Kidney (tissue), 14 donors: ENCODE results near the gene ARL4C. TPM values are rescaled to one million over a fixed set of nuclear protein-coding genes. Genes with fewer than 3 reads are reported as not detected.

ENCODE experiments used
- DNase-seq, 5 donors: peaks; one replicate each; pipeline ENCODE4 v3.0.0-alpha.2; 2013 to 2020
- FAIRE-seq: peaks from 2 replicates; lab custom pipeline; 2012; peaks lifted over from hg19 to GRCh38; lab: Jason Lieb, UNC
- H3K27ac ChIP-seq, 2 donors: one replicate each; pipeline ENCODE4 v1.7.0; 2013; ENCODE audit warnings: low read depth in 2 of 2, low read length in 2 of 2, inconsistent platforms in 1 of 2
- H3K27me3 ChIP-seq: one replicate; pipeline ENCODE4 v1.7.1; 2013; ENCODE audit warnings: low read length, inconsistent platforms; ENCODE audit not compliant: control insufficient read depth, insufficient read depth
- H3K36me3 ChIP-seq, 3 donors: one replicate each; pipeline versions ENCODE4 v1.7.0 to v1.7.1; 2013; ENCODE audit warnings: low read length in 3 of 3, control low read depth in 1 of 3, inconsistent platforms in 1 of 3; ENCODE audit not compliant: insufficient read depth in 3 of 3, control insufficient read depth in 2 of 3
- H3K4me1 ChIP-seq, 3 donors: one replicate each; pipeline versions ENCODE4 v1.7.0 to v1.7.1; 2013; ENCODE audit warnings: low read length in 3 of 3, inconsistent platforms in 1 of 3, low read depth in 1 of 3; ENCODE audit not compliant: control insufficient read depth in 2 of 3, insufficient read depth in 2 of 3
- H3K4me3 ChIP-seq, 3 donors: one replicate each; pipeline versions ENCODE4 v1.7.0 to v1.8.1; 2013; ENCODE audit warnings: low read length in 3 of 3, control low read depth in 1 of 3, inconsistent platforms in 1 of 3
- H3K9ac ChIP-seq, 3 donors: one replicate each; pipeline versions ENCODE4 v1.7.0 to v1.7.1; 2013; ENCODE audit warnings: low read length in 3 of 3, control low read depth in 1 of 3, inconsistent platforms in 1 of 3
- H3K9me3 ChIP-seq, 3 donors: one replicate each; pipeline versions ENCODE4 v1.7.0 to v1.7.1; 2013; ENCODE audit warnings: low read length in 3 of 3, control low read depth in 1 of 3, inconsistent platforms in 1 of 3; ENCODE audit not compliant: control insufficient read depth in 2 of 3, insufficient read depth in 1 of 3
- intact Hi-C: fragments of 100-400 bp; cut with DNase I; formaldehyde crosslinking; loops from one replicate; pipeline ENCODE4 v1.11.1; 2022
- polyA plus RNA-seq: library from polyadenylated mRNA; stranded (reverse); fragments of 350-450 nt; fragmentation: Illumina TruSeq; extraction: RNeasy Lipid Tissue Mini Kit (QIAGEN cat#74804); gene quantifications from one replicate; pipeline ENCODE4 v1.2.3, GENCODE V29; 2014; ENCODE audit warnings: low read depth, low replicate concordance; ENCODE audit not compliant: insufficient read depth
- total RNA-seq: library from RNA; stranded (reverse); fragmentation: NEBNext Ultra II Directional; extraction: Animal tissue kit (Norgen Biotek cat#: 25700); gene quantifications from one replicate; pipeline ENCODE4 v1.2.1, GENCODE V29; 2021
- TF ChIP-seq, protein P1 (sequence below): IDR thresholded peaks from 3 replicates; pipeline ENCODE4 v1.5.1; 2012; ENCODE audit warnings: mild to moderate bottlenecking, moderate library complexity, borderline replicate concordance; ENCODE audit not compliant: insufficient read depth; ENCODE audit errors: extremely low read depth
- donor health status: control.
- donor health status: control.
- donor health status: control.
- donor health status: control.
- donor health status: control.
- donor health status: DM: yes; HTN: yes; CAD: no.
- donor health status: Normal renal cell carcinoma (clear cell type).

ARL4C gene
- total and polyA plus RNA-seq, 2 donors from 2014 or later = 2.7 to 62.0 TPM

DNA sequence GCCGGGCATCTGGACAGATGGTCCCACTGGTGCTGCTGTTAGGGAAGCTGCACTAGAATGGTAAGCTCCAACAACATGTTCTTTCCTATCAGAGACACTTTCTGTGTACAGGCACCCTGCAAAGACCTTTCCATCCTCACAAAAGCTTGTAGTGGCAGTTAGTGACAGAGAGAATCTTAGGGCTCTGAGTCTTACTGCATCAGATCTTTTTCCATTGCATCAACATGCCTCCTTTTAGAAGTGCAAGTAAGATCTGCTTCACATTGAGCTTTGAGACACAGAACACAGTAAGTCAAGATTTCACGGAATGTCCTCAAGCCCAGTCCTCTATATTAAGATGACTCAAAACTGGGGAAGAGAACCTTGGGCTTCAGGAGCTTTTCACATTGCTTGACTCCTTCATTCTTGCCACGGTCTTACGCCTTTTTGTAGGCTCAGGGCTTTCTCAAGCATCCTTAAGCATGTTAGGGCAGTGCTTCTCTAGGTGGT lies 52.6 kb downstream of the ARL4C start:
- no peak overlapping the region for H3K4me3 ChIP-seq
- no peak overlapping the region for H3K27ac ChIP-seq
- TF ChIP-seq, protein P1, sequence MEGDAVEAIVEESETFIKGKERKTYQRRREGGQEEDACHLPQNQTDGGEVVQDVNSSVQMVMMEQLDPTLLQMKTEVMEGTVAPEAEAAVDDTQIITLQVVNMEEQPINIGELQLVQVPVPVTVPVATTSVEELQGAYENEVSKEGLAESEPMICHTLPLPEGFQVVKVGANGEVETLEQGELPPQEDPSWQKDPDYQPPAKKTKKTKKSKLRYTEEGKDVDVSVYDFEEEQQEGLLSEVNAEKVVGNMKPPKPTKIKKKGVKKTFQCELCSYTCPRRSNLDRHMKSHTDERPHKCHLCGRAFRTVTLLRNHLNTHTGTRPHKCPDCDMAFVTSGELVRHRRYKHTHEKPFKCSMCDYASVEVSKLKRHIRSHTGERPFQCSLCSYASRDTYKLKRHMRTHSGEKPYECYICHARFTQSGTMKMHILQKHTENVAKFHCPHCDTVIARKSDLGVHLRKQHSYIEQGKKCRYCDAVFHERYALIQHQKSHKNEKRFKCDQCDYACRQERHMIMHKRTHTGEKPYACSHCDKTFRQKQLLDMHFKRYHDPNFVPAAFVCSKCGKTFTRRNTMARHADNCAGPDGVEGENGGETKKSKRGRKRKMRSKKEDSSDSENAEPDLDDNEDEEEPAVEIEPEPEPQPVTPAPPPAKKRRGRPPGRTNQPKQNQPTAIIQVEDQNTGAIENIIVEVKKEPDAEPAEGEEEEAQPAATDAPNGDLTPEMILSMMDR = no peak
- no peaks in the 10 kb centered on the region for H3K9me3 ChIP-seq
- H3K4me1 ChIP-seq = peaks cover 0 to 4% (median 2%) of the 10 kb centered on the region in 3 donors
- intact Hi-C loops = no loop called here
- no peaks in the 10 kb centered on the region for H3K36me3 ChIP-seq
- no peaks in the 10 kb centered on the region for H3K27me3 ChIP-seq
- no peak overlapping the region for H3K9ac ChIP-seq
- DNase-seq = no peak
- FAIRE-seq = no peak
